HG03565 (cell line): ENCODE measurements around the gene EXOC6.
"Not testable (repeated sequence)": the region's sequence is repeated elsewhere in the genome, so short reads cannot be mapped to it uniquely, and the experiment has no call there.

Experiments used
- ATAC-seq: cut with Tn5 transposase; IDR thresholded peaks from one replicate; pipeline ENCODE4 v1.9.1; 2021; ENCODE audit warnings: mild to moderate bottlenecking, moderate library complexity; ENCODE audit not compliant: unreplicated experiment

The EXOC6 gene

GRCh38 chr10:92937876-92938275, 89.6 kb downstream of the EXOC6 start:
- ATAC-seq = no peak

DNA sequence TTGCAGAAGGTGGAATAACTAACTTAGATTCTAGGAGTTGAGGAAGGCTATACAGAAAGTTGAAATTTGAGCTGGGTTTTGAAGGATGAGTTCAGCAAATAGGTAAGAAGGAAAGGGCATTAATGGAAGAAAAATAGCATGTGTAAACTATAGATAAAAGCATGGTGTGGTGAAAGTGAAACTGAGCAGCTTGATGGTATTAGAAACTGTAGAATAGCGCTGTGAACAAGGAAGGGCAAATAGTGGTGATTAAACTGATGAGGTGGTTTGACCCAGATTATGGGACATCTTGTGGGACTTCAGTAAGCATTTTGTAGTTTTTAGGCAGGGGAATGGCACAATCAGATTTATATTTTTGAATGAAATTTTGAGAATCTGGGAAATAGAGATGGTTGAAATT, 90.5 kb downstream of the EXOC6 start:
- ATAC-seq = no peak

GRCh38 chr10:92942226-92942625, 93.9 kb downstream of the EXOC6 start:
- ATAC-seq = no peak

- ATAC-seq = no peak
These were observed 98.2 kb downstream of the EXOC6 start for GRCh38 chr10:92946491-92946890.

- not testable (repeated sequence) for ATAC-seq
These were observed 104.3 kb downstream of the EXOC6 start for GRCh38 chr10:92952573-92952972.

DNA sequence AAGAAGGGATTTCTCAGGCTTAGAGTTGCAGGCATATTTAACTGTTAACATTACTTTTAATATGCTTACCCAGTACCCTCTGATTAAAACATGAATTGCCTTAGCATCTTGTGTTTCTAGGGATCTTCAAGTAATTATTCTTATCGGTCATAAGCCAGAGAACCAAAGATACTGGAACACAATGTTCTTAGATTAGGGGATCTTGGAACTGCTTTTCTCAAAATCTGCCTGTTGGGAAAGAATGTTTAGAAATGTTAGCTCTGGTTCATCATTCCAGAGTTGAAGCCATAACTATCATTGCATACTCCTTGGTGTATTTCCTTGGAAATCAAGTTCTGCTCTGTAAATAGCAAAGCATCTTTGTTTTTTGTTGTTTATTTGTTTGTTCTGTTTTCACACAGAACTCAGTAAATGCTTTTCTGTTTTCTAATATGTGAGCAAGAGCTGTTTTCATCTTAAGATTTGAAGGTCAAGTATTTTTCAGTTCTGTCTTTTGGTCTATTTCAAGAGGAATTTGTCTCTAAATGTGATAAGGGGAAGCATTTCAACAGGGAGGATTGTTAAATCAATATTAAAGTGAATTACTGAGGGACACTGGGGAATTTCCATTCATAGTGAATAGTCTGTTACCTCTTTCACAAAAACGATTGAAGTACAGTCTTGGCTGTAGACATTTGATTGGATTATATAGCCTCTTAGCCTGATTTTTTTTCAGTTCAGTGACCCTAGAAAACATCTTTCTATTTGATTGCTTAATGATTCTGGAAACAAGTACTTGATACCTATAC, 109.1 kb downstream of the EXOC6 start:
- ATAC-seq = no peak

DNA sequence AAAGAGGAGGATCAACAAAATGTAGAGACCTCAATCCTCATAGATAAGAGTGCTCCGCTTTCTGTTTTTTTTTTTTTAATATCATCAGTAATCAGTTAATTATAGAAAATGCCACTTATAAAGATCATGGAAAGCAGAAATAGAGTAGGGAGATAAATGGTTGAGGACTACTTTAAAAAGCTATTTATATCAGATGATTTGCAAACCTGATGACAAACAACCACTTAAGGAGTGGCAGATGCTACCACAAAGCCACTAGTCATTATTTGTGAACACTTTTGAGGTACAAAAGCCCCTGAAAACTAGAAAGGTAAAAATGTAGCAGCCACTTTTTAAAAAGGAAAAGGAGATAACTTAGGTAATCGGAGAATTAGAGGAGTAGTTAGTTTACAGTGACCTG, 113.3 kb downstream of the EXOC6 start:
- ATAC-seq = no peak

GRCh38 chr10:92965314-92965713, 117.0 kb downstream of the EXOC6 start:
- ATAC-seq = no peak

GRCh38 chr10:92967641-92968040, 119.3 kb downstream of the EXOC6 start:
- ATAC-seq = no peak

- ATAC-seq = no peak
These were observed 120.8 kb downstream of the EXOC6 start for GRCh38 chr10:92969151-92969550.

GRCh38 chr10:92970301-92971070, 122.2 kb downstream of the EXOC6 start:
- no peak for ATAC-seq

- no peak for ATAC-seq
These were observed 123.9 kb downstream of the EXOC6 start for GRCh38 chr10:92972066-92972870.

GRCh38 chr10:92972886-92973285, 124.6 kb downstream of the EXOC6 start:
- no peak for ATAC-seq

DNA sequence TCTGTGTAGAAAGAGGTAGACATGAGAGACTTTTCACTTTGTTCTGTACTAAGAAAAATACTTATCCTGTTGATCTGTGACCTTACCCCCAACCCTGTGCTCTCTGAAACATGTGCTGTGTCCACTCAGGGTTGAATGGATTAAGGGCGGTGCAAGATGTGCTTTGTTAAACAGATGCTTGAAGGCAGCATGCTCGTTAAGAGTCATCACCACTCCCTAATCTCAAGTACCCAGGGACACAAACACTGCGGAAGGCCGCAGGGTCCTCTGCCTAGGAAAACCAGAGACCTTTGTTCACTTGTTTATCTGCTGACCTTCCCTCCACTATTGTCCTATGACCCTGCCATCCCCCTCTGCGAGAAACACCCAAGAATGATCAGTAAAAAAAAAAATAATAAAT, 128.0 kb downstream of the EXOC6 start:
- ATAC-seq = not testable (repeated sequence)

DNA sequence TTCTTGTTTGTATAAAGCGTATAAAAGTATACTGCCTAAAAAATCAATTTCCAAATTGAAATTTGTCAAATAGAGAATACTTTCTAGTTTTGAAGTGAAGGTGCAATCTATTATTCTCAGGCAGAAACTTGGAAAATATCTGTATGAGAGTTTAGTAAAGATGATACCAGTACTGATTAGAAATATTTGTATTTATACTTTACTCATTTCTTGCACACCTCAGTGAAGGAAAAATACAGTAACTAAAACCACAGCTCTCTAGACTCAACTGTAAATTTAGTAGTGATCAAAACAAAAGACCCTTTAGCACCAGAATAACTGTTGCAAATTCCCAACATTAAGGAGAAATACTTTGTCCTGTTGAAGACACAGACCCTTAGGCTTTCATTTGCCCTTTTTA, 140.9 kb downstream of the EXOC6 start:
- no peak for ATAC-seq

DNA sequence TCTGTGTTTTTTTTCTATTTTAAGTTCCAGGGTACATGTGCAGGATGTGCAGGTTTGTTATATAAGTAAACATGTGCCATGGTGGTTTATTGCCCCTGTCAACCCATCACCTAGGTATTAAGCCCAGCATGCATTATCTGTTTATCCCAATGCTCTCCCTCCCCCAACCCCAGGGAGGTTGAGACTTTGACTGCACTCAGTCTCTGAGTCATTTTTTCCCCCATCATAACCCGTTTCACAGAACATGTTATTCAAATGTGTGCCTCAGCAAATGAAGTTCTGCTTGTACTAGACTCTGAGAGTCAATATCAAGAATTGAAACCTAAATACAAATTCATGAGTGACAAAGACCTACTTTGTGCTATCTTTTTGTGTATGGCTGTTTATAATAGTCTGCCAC, 142.3 kb downstream of the EXOC6 start:
- ATAC-seq = no peak

GRCh38 chr10:92991513-92991912, 143.2 kb downstream of the EXOC6 start:
- no peak for ATAC-seq

- ATAC-seq = no peak
These were observed 145.5 kb downstream of the EXOC6 start for GRCh38 chr10:92993699-92994272.

DNA sequence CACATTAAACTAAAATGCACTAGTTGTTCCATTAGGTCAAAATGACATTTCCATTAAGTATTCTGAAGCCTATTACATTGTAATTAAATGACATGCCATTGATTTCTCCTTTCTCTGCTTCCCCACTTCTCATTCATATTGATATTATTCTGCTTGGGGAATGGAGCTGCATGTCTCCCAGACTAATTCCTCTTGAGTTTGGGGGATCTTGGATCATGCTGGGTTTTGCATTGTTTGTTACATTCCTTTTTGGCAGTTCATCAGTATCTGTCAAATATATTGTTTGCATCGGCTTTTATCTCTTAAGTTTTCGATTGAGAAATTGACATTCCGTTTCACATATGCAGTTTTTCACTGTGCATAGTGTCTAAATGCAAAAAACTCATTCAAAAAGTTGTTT, 147.2 kb downstream of the EXOC6 start:
- no peak for ATAC-seq

- ATAC-seq = no peak
These were observed 149.3 kb downstream of the EXOC6 start for GRCh38 chr10:92997620-92998019.

DNA sequence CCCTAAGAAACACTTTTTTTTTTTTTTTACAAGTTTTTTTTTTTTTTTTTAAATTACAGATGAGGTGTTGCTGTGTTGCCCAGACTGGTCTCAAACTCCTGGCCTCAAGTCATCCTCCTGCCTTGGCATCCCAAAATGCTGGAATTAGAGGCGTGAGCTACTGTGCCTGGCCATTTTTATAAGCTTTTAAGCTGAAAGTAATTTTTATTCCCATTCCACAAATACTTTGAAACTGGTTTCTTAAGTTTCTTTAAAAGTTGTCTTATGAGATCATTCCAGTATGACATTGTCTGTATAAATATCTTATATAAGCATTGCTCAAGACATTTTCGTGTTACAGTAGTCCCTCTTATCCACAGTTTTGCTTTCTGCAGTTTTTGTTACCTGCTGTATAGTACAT, 150.9 kb downstream of the EXOC6 start:
- no peak for ATAC-seq
